Aorta (tissue), 5 donors: Measurements from ENCODE around the gene PHACTR3. TPM values are rescaled to one million over a fixed set of nuclear protein-coding genes. Genes with fewer than 3 reads are reported as not detected.

Experiments used
- ATAC-seq: fragments of 200-7000 bp; cut with Tn5 transposase; one replicate; pipeline ENCODE4 v1.9.1; 2022; ENCODE audit warnings: moderate library complexity; ENCODE audit not compliant: low FRiP score
- DNase-seq, 2 donors: peaks; one replicate each; pipeline ENCODE4 v3.0.0-alpha.2; 2020
- H3K27ac ChIP-seq, 2 donors: one replicate each; pipeline ENCODE4 v1.5.1; 2013; ENCODE audit warnings: low read length in 2 of 2, mild to moderate bottlenecking in 2 of 2, moderate library complexity in 2 of 2, control low read depth in 1 of 2, inconsistent platforms in 1 of 2, low read depth in 1 of 2
- H3K27me3 ChIP-seq, 2 donors: one replicate each; pipeline ENCODE4 v1.6.1; 2013; ENCODE audit warnings: control low read depth in 1 of 2, low read length in 1 of 2, mild to moderate bottlenecking in 1 of 2, moderate library complexity in 1 of 2; ENCODE audit not compliant: insufficient read depth in 2 of 2, control insufficient read depth in 1 of 2
- H3K36me3 ChIP-seq, 2 donors: one replicate each; pipeline ENCODE4 v1.6.1; 2013; ENCODE audit warnings: control low read depth in 1 of 2, low read length in 1 of 2, mild to moderate bottlenecking in 1 of 2; ENCODE audit not compliant: insufficient read depth in 2 of 2, control insufficient read depth in 1 of 2
- H3K4me1 ChIP-seq, 2 donors: one replicate each; pipeline ENCODE4 v1.6.1; 2013; ENCODE audit warnings: low read length in 2 of 2, control low read depth in 1 of 2, mild to moderate bottlenecking in 1 of 2, moderate library complexity in 1 of 2; ENCODE audit not compliant: insufficient read depth in 2 of 2, control insufficient read depth in 1 of 2
- H3K4me3 ChIP-seq, 2 donors: one replicate each; pipeline ENCODE4 v1.5.1; 2013; ENCODE audit warnings: low read length in 2 of 2, control low read depth in 1 of 2, mild to moderate bottlenecking in 1 of 2
- H3K9me3 ChIP-seq: one replicate; pipeline ENCODE4 v1.6.1; 2013; ENCODE audit warnings: mild to moderate bottlenecking, low read length; ENCODE audit not compliant: control insufficient read depth
- WGBS, 2 donors: extraction: QIAGEN DNeasy Blood & Tissue Kit; methylation state at CpG; one replicate each; pipeline ENCODE4 v1.1.7; 2013; 5-methylcytosine and 5-hydroxymethylcytosine counted together
- intact Hi-C, 2 donors: fragments of 100-400 bp; cut with DNase I; formaldehyde crosslinking; loops; one replicate each; pipeline versions ENCODE4 v1.14.2 to v1.15.0; 2022
- polyA plus RNA-seq, 2 donors: library from polyadenylated mRNA; stranded (reverse); fragments of 200-250 nt; gene quantifications; one replicate each; pipeline ENCODE4 v1.2.3, GENCODE V29; 2013
- total RNA-seq, 2 donors: library from RNA; stranded (reverse); fragmentation: NEBNext Ultra II Directional; extraction: Animal tissue kit (Norgen Biotek cat#: 25700); gene quantifications; one replicate each; pipeline ENCODE4 v1.2.1, GENCODE V29; 2021
- donor health status: healthy with polysubstance abuse.
- donor health status: Bipolar disorder and iron deficiency.
- donor health status: DM: no; HTN: no; CAD: no.
- donor health status: DM: no; HTN: no; CAD: no.
- donor health status: DM: yes; HTN: yes; CAD: no.

The PHACTR3 gene
- total and polyA plus RNA-seq, 4 donors = 0.16 to 0.27 TPM; not detected in 2

- DNase-seq (peak; percentile 66 to 84), ATAC-seq (peak; percentile 72)
- H3K4me3 ChIP-seq = peak overlapping the region in 1 of 2 donors; percentile 45
- H3K9me3 ChIP-seq = no peaks in the 10 kb centered on the region
- H3K27me3 ChIP-seq = no peaks in the 10 kb centered on the region
- no peaks in the 10 kb centered on the region for H3K36me3 ChIP-seq
- 6 to 7% methylated on average over 27 to 28 of the region's 28 CpGs for WGBS, 2 donors
- intact Hi-C loops = loop anchor here (1.0 to 5.0 kb wide), 2 partner anchors 180 to 181 kb away; no protein-coding TSS in a partner anchor
- H3K27ac ChIP-seq = no peak overlapping the region
- H3K4me1 ChIP-seq = no peaks in the 10 kb centered on the region
These were observed 32.6 kb upstream of the PHACTR3 start for GRCh38 chr20:59571551-59572314.

- no peaks in the 10 kb centered on the region for H3K4me1 ChIP-seq
- intact Hi-C loops = loop anchor here in 1 of 2 donors (5.0 kb wide), 1 partner anchor 180 kb away; no protein-coding TSS in a partner anchor
- DNase-seq = no peak
- ATAC-seq = no peak
- H3K9me3 ChIP-seq = no peaks in the 10 kb centered on the region
- no peak overlapping the region for H3K4me3 ChIP-seq
- H3K36me3 ChIP-seq = no peaks in the 10 kb centered on the region
- no peak overlapping the region for H3K27ac ChIP-seq
- WGBS, 2 donors = 96 to 97% methylated on average over 4 of the region's 4 CpGs
- H3K27me3 ChIP-seq = no peaks in the 10 kb centered on the region
These were observed 31.8 kb upstream of the PHACTR3 start for GRCh38 chr20:59572515-59572914.

- no peaks in the 10 kb centered on the region for H3K27me3 ChIP-seq
- DNase-seq (no peak), ATAC-seq (no peak)
- no peak overlapping the region for H3K27ac ChIP-seq
- no peak overlapping the region for H3K4me3 ChIP-seq
- no peaks in the 10 kb centered on the region for H3K9me3 ChIP-seq
- intact Hi-C loops = loop anchor here in 1 of 2 donors (5.0 kb wide), 1 partner anchor 178 kb away; no protein-coding TSS in a partner anchor
- no peaks in the 10 kb centered on the region for H3K36me3 ChIP-seq
- H3K4me1 ChIP-seq = no peaks in the 10 kb centered on the region
- 89 to 94% methylated on average over 8 of the region's 8 CpGs for WGBS, 2 donors
These were observed 30.5 kb upstream of the PHACTR3 start for GRCh38 chr20:59573837-59574236.

DNA sequence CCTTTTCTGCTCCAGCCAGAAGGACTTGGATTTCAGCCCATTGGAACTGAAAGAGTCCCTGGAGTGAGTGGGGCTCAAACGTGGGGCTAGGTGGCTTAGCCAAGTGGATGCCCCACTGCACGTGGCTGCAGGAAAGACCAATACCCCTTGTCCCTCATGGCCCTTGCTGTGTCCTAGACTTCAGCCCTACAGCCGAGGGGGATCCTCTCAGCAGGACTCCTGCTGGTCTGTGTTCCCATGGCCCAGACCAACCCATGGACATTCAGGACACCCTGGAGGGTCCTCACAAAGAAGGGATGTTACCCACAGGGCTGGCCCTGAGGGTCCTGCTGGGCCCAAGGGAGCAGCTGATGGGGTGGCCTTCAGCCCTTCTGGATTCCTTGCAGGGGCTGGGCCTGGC is 30.0 kb upstream of the PHACTR3 start:
- no peaks in the 10 kb centered on the region for H3K27me3 ChIP-seq
- no peaks in the 10 kb centered on the region for H3K4me1 ChIP-seq
- WGBS, 2 donors = 55 to 60% methylated on average over 3 of the region's 3 CpGs

GRCh38 chr20:59575216-59575615 is 29.1 kb upstream of the PHACTR3 start:
- Histone ChIP-seq H3K4me3 (no peak overlapping the region), H3K9me3 (no peaks in the 10 kb centered on the region), H3K27ac (no peak overlapping the region), H3K27me3 (no peaks in the 10 kb centered on the region), H3K4me1 (no peaks in the 10 kb centered on the region), H3K36me3 (no peaks in the 10 kb centered on the region)
- intact Hi-C loops = no loop called here
- ATAC-seq (no peak), DNase-seq (no peak)
- WGBS, 2 donors = 71 to 80% methylated on average over 5 of the region's 5 CpGs

More for the DNA sequence above, 30.0 kb upstream of the PHACTR3 start:
- ATAC-seq (no peak), DNase-seq (no peak)
- H3K27ac ChIP-seq = no peak overlapping the region
- no peaks in the 10 kb centered on the region for H3K36me3 ChIP-seq
- H3K4me3 ChIP-seq = no peak overlapping the region
- no peaks in the 10 kb centered on the region for H3K9me3 ChIP-seq
- intact Hi-C loops = loop anchor here in 1 of 2 donors (5.0 kb wide), 1 partner anchor 178 kb away; no protein-coding TSS in a partner anchor

GRCh38 chr20:59575653-59576052 is 28.7 kb upstream of the PHACTR3 start:
- H3K4me1 ChIP-seq = no peaks in the 10 kb centered on the region
- intact Hi-C loops = no loop called here
- ATAC-seq = no peak
- DNase-seq = no peak
- H3K27me3 ChIP-seq = no peaks in the 10 kb centered on the region
- WGBS, 2 donors = 85 to 100% methylated on average over 1 of the region's 1 CpG
- H3K27ac ChIP-seq = no peak overlapping the region
- H3K36me3 ChIP-seq = no peaks in the 10 kb centered on the region
- no peaks in the 10 kb centered on the region for H3K9me3 ChIP-seq
- no peak overlapping the region for H3K4me3 ChIP-seq

DNA sequence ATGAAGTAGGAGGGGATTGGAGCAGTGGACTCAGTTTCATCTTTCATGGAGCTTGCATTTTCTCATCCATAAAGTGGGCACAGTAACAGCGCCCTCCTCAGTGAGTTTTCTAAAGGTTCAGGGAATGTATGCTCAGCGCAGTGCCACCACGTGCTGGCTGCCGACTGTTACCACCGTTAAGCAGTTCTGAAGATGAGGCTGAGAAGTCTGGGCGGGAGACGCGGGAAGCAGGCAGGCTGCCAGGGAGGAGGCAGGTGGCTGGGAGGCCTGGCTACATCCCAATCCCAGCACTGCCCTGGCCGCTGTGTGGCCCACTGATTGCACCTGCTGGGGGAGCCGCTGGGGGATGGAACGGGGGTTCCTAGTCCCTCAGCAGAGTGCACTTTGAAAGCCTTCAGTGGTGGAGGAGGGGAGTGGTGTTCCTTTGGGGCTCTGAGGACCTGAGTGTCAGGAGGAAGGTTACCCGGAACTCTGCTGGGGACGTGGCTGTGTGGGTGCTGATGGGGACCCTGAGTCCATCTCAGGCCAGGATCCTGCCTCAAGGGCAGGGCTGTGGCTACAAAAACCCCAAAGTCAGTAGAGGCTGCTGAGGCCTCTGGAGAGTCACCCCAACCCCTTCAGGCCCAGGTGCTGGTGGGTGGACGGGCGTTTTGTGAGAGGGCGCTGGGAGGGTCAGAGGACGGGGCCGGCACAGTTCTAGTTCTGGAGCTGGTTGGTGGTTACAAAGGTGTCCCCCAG is 28.0 kb upstream of the PHACTR3 start:
- Histone ChIP-seq H3K36me3 (no peaks in the 10 kb centered on the region), H3K4me1 (no peaks in the 10 kb centered on the region), H3K4me3 (no peak overlapping the region), H3K27me3 (no peaks in the 10 kb centered on the region), H3K9me3 (no peaks in the 10 kb centered on the region), H3K27ac (no peak overlapping the region)
- WGBS, 2 donors = 49 to 60% methylated on average over 18 of the region's 18 CpGs
- no peak for ATAC-seq
- intact Hi-C loops = no loop called here
- no peak for DNase-seq

DNA sequence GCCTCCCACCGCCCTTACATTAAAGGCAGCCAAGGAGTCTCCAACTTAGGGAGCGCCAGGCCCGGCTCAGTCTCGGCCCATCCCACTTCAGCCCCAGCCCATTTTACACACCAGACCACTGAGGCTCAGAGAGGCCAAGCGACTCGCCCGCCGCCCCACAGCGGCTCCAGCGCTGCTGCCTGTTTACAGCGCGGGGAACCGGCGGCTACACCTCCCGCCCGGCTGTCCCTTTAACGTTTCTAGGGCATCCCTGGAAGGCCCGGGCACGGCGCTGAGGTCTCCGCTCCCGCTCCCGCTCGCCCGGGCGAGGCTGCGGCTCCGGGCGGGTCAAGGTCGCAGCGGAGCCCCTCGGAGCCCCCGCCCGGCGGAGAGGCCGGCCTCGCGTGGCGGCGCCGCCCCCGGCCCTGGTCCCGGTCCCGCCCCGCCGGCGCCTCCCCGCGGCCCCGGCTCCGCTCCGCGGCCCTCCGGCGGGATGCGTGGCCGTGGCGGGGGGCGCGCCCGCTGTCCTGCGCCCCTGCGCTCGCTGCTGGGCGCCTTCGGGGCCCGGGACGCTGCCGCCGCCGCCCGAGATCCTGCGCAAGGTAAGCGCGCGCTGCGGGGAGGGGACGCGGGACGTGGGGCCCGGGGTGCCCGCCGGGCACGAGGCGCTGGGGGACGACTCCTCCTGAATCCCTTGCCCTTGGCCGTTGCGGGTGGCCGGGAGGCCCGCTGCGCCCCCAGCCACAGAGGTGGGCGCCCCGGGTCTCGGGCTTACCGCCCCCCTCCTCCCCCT is 27.1 kb upstream of the PHACTR3 start:
- no peak overlapping the region for H3K4me3 ChIP-seq
- H3K9me3 ChIP-seq = no peaks in the 10 kb centered on the region
- H3K36me3 ChIP-seq = no peaks in the 10 kb centered on the region
- no peaks in the 10 kb centered on the region for H3K4me1 ChIP-seq
- intact Hi-C loops = no loop called here
- H3K27me3 ChIP-seq = no peaks in the 10 kb centered on the region
- ATAC-seq (no peak), DNase-seq (no peak)
- H3K27ac ChIP-seq = no peak overlapping the region
- 3 to 5% methylated on average over 62 to 95 of the region's 95 CpGs for WGBS, 2 donors
